ENCODE data around the gene PIGL.
"Not testable (repeated sequence)": the region's sequence is repeated elsewhere in the genome, so short reads cannot be mapped to it uniquely, and the experiment has no call there.

PIGL gene

DNA sequence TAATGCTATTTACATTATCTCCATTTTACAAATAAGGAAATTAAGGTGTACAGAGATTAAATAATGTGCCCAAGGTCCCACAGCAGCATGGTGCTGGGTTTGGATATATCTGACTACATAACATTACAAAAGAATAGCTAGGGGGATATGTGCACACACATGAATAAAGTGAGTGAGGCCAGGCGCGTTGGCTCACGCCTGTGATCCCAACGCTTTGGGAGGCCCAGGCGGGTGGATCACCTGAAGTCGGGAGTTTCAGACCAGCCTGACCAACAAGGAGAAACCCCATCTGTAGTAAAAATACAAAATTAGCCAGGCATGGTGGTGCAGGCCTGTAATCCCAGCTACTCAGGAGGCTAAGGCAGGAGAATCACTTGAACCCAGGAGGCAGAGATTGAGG is 12.2 kb upstream of the PIGL start:
- not testable (repeated sequence) for H3K4me3 Mint-ChIP-seq; H3K27me3 Mint-ChIP-seq (ENCODE audit: low read depth); DNase-seq (ENCODE audit: low spot score); H3K36me3 Mint-ChIP-seq (ENCODE audit: low read depth); H3K27ac Mint-ChIP-seq; H3K9me3 Mint-ChIP-seq
- peaks cover 23% of the 10 kb centered on the region for H3K4me1 Mint-ChIP-seq (ENCODE audit: low read depth)

- no peaks in the 10 kb centered on the region for H3K9me3 Mint-ChIP-seq
- H3K27me3 Mint-ChIP-seq (ENCODE audit: low read depth) = no peaks in the 10 kb centered on the region
- peaks cover 29% of the 10 kb centered on the region for H3K4me1 Mint-ChIP-seq (ENCODE audit: low read depth)
- no peak overlapping the region for H3K27ac Mint-ChIP-seq
- H3K36me3 Mint-ChIP-seq (ENCODE audit: low read depth) = peaks cover 4% of the 10 kb centered on the region
- no peak for DNase-seq (ENCODE audit: low spot score)
- peak overlapping the region; percentile 21 for H3K4me3 Mint-ChIP-seq
These were observed 5.4 kb upstream of the PIGL start for GRCh38 chr17:16211590-16211989.

DNA sequence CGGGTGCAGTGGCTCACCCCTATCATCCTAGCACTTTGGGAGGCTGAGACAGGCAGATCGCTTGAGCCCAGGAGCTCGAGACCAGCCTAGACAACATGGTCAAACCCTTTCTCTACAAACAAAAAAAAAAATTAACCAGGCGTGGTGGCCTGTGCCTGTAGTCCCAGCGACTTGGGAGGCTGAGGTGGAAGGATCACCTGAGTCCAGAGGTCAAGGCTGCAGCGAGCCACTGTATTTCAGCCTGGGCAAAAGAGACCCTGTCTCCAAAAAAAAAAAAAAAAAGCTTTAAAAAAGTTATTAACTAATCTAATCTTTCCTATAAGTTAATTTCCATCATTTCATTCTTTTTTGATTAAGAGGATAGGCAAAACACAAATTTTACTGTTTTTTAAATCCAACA is 4.2 kb upstream of the PIGL start:
- Mint-ChIP-seq H3K27me3 (ENCODE audit: low read depth) (no peaks in the 10 kb centered on the region), H3K4me1 (ENCODE audit: low read depth) (peaks cover 33% of the 10 kb centered on the region), H3K4me3 (peak overlapping the region; percentile 97), H3K36me3 (ENCODE audit: low read depth) (peaks cover 2% of the 10 kb centered on the region), H3K27ac (peak overlapping the region; percentile 20), H3K9me3 (no peaks in the 10 kb centered on the region)
- no peak for DNase-seq (ENCODE audit: low spot score)

- no peak for DNase-seq (ENCODE audit: low spot score)
- peak overlapping the region; percentile 97 for H3K4me3 Mint-ChIP-seq
- H3K36me3 Mint-ChIP-seq (ENCODE audit: low read depth) = peaks cover 4% of the 10 kb centered on the region
- H3K9me3 Mint-ChIP-seq = no peaks in the 10 kb centered on the region
- H3K4me1 Mint-ChIP-seq (ENCODE audit: low read depth) = peaks cover 31% of the 10 kb centered on the region
- H3K27ac Mint-ChIP-seq = peak overlapping the region; percentile 77
- no peaks in the 10 kb centered on the region for H3K27me3 Mint-ChIP-seq (ENCODE audit: low read depth)
These were observed 2.6 kb upstream of the PIGL start for GRCh38 chr17:16214190-16215001.

GRCh38 chr17:16215002-16215272 is 2.1 kb upstream of the PIGL start:
- Mint-ChIP-seq H3K9me3 (no peaks in the 10 kb centered on the region), H3K4me1 (ENCODE audit: low read depth) (peaks cover 31% of the 10 kb centered on the region), H3K36me3 (ENCODE audit: low read depth) (peaks cover 4% of the 10 kb centered on the region), H3K4me3 (peak overlapping the region; percentile 97), H3K27ac (peak overlapping the region; percentile 77), H3K27me3 (ENCODE audit: low read depth) (no peaks in the 10 kb centered on the region)
- DNase-seq (ENCODE audit: low spot score) = peak; percentile 50

- Mint-ChIP-seq H3K9me3 (no peaks in the 10 kb centered on the region), H3K27ac (peak within 1 kb of the TSS; percentile 79), H3K4me1 (ENCODE audit: low read depth) (peaks cover 31% of the 10 kb centered on the region), H3K27me3 (ENCODE audit: low read depth) (no peaks in the 10 kb centered on the region), H3K4me3 (peak within 1 kb of the TSS; percentile 97), H3K36me3 (ENCODE audit: low read depth) (peaks cover 4% of the 10 kb centered on the region)
- peak; percentile 87 for DNase-seq (ENCODE audit: low spot score)
These were observed 1.6 kb upstream of the PIGL start, which contains the start of gene NCOR1 for GRCh38 chr17:16215273-16215964. Gene NCOR1, minus strand, starts transcription at chr17:16215534. Its CDS starts 20,965 bp downstream, at chr17:16194569.

DNA sequence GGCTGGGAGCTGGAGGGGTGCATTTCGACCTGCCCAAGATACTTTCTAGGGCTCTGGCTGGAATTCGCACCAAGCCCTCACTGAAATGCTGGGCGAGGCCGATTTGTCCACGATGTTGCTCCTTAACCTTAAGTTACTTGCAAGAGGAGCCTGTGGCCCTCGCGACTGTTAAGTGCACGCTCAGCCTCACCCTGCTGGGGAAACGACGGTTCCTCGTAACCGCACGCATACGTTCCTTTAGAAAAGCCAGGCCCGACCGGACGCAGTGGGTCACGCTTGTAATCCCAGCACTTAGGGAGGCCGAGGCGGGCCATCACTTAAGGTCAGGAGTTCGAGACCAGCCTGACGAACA is 1.1 kb upstream of the PIGL start:
- peak overlapping the region; percentile 97 for H3K4me3 Mint-ChIP-seq
- H3K9me3 Mint-ChIP-seq = no peaks in the 10 kb centered on the region
- H3K27ac Mint-ChIP-seq = peak overlapping the region; percentile 79
- H3K36me3 Mint-ChIP-seq (ENCODE audit: low read depth) = peaks cover 4% of the 10 kb centered on the region
- H3K27me3 Mint-ChIP-seq (ENCODE audit: low read depth) = no peaks in the 10 kb centered on the region
- peaks cover 31% of the 10 kb centered on the region for H3K4me1 Mint-ChIP-seq (ENCODE audit: low read depth)
- DNase-seq (ENCODE audit: low spot score) = no peak

DNA sequence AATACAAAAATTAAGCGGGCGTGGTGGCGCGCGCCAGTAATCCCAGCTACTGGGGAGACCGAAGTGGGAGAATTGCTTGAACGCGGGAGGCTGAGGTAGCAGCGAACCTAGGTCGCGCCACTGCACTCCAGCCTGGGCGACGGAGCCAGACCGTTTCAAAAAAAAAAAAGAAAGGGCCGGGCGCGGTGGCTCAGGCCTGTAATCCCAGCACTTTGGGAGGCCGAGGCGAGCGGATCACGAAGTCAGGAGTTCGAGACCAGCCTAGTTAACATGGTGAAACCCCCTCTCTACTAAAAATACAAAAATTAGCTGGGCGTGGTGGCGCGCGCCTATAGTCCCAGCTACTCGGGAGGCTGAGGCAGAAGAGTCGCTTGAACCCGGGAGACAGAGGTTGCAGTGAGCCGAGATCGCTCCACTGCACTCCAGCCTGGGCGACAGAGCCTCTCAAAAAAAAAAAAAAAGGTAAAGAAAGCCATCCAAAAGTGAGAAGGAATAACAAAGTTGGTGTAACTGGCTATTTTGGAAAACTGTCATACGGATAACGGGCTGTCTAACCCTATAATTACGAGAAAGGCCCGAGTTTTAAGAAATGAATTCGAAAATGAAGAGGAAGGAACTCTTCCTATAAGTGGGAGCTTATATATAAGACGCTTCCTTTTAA is 539 bp upstream of the PIGL start:
- H3K36me3 Mint-ChIP-seq (ENCODE audit: low read depth); H3K27me3 Mint-ChIP-seq (ENCODE audit: low read depth); H3K9me3 Mint-ChIP-seq; DNase-seq (ENCODE audit: low spot score): not testable (repeated sequence)
- Mint-ChIP-seq H3K4me3 (peak overlapping the region; percentile 97), H3K27ac (peak overlapping the region; percentile 87), H3K4me1 (ENCODE audit: low read depth) (peaks cover 30% of the 10 kb centered on the region)

- H3K4me3 Mint-ChIP-seq = no peak overlapping the region
These were observed 5.4 kb downstream of the PIGL start for GRCh38 chr17:16222406-16222805.

DNA sequence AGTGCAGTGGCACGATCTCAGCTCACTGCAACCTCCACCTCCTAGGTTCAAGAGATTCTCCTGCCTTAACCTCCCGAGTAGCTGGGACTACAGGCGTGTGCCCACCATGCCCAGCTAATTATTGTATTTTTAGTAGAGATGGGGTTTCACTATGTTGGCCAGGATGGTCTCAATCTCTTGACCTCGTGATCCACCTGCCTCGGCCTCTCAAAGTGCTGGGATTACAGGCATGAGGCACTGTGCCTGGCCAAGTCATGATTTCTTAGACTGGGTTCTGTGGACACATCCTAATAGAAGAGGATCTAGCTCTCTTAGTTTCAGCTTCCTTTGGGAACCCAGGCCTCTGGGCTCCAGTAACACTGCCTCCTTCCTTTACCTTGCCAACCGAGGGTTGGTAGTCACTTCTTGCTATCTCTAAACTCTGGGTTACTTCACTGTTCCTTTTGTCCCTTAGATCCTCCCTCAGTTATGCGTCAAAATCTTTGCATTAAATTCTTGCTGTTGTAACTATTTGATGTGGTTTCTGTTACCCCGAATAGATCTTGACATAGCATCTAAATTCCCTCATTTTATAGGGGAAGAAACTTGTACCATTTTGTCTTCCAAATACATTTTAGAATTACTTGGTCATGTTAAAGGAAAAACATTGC is 13.0 kb downstream of the PIGL start:
- H3K27me3 Mint-ChIP-seq (ENCODE audit: low read depth); DNase-seq (ENCODE audit: low spot score); H3K9me3 Mint-ChIP-seq: not testable (repeated sequence)
- Mint-ChIP-seq H3K27ac (peak overlapping the region; percentile 72), H3K4me1 (ENCODE audit: low read depth) (peaks cover 15% of the 10 kb centered on the region), H3K4me3 (peak overlapping the region; percentile 48), H3K36me3 (ENCODE audit: low read depth) (peaks cover 16% of the 10 kb centered on the region)

More at GRCh38 chr17:16222406-16222805, 5.4 kb downstream of the PIGL start:
- no peak for DNase-seq (ENCODE audit: low spot score)
- no peaks in the 10 kb centered on the region for H3K27me3 Mint-ChIP-seq (ENCODE audit: low read depth)
- H3K4me1 Mint-ChIP-seq (ENCODE audit: low read depth) = peaks cover 2% of the 10 kb centered on the region
- peaks cover 5% of the 10 kb centered on the region for H3K36me3 Mint-ChIP-seq (ENCODE audit: low read depth)
- no peaks in the 10 kb centered on the region for H3K9me3 Mint-ChIP-seq
- H3K27ac Mint-ChIP-seq = no peak overlapping the region

DNA sequence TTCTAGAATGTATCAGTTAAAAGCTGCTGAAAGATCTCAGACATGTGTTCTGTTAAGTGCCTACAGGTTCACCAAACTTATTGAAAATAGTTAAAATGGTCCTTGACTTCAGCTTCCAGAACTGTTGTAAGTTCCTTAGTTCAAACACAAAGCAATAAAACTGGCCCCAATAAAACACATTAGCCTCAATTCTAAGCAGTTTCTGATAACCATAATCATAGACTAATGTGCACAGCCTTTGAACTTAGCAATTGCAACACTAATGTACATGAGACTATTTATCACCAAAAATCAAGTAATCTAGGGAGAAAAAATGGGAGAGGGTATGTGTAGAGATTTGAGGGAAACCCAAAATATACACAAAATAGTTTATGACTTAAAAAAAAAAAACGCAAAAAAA is 15.4 kb downstream of the PIGL start:
- H3K9me3 Mint-ChIP-seq = no peaks in the 10 kb centered on the region
- peaks cover 15% of the 10 kb centered on the region for H3K4me1 Mint-ChIP-seq (ENCODE audit: low read depth)
- H3K27me3 Mint-ChIP-seq (ENCODE audit: low read depth) = no peaks in the 10 kb centered on the region
- peaks cover 14% of the 10 kb centered on the region for H3K36me3 Mint-ChIP-seq (ENCODE audit: low read depth)
- DNase-seq (ENCODE audit: low spot score) = no peak
- no peak overlapping the region for H3K27ac Mint-ChIP-seq
- no peak overlapping the region for H3K4me3 Mint-ChIP-seq

- Mint-ChIP-seq H3K27me3 (ENCODE audit: low read depth) (no peaks in the 10 kb centered on the region), H3K9me3 (no peaks in the 10 kb centered on the region), H3K36me3 (ENCODE audit: low read depth) (peaks cover 6% of the 10 kb centered on the region), H3K4me1 (ENCODE audit: low read depth) (peaks cover 10% of the 10 kb centered on the region), H3K27ac (no peak overlapping the region), H3K4me3 (no peak overlapping the region)
- DNase-seq (ENCODE audit: low spot score) = no peak
These were observed 22.9 kb downstream of the PIGL start for GRCh38 chr17:16239931-16240330.

DNA sequence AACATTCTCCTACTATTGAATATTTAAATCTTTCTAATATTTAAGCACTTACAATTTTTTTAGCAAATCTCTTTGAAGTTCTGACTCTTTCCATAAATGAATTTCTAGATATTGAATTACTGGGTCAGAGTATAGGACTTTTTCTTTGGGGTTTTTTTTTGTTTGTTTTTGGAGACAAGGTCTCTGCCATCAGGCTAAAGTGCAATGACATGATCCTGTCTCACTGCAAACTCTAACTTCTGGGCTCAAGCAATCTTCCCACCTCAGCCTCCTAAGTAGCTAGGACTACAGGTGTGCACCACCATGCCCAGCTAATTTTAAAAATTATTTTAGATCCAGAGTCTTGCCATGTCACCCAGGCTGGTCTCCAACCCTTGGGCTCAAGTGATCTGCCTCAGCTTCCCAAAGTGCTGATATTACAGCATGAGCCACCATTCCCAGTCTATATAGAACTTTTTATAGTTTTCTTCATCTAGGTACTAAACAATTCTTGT is 24.9 kb downstream of the PIGL start:
- H3K9me3 Mint-ChIP-seq = no peaks in the 10 kb centered on the region
- no peak for DNase-seq (ENCODE audit: low spot score)
- H3K27ac Mint-ChIP-seq = no peak overlapping the region
- H3K4me3 Mint-ChIP-seq = no peak overlapping the region
- peaks cover 10% of the 10 kb centered on the region for H3K4me1 Mint-ChIP-seq (ENCODE audit: low read depth)
- no peaks in the 10 kb centered on the region for H3K27me3 Mint-ChIP-seq (ENCODE audit: low read depth)
- H3K36me3 Mint-ChIP-seq (ENCODE audit: low read depth) = peaks cover 6% of the 10 kb centered on the region

DNA sequence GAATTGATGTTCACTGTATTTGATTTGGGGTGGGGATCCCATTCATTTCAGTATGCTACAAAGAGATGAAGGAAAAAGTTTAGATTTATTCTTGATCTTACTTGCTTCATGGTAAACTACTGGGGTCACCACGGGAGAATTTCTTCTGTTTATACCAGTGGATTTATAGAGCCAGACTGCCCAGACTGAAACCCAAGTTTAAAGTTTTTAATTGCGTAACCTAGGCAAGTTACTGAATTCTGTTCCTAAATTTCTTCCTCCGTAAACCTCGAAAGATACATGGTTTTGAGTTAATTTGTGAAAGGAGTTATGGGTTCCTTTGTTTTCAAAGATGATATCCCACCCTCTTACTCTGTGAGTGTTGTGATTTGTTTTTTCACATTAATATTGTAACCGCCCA is 26.4 kb downstream of the PIGL start:
- no peak overlapping the region for H3K4me3 Mint-ChIP-seq
- no peaks in the 10 kb centered on the region for H3K27me3 Mint-ChIP-seq (ENCODE audit: low read depth)
- no peaks in the 10 kb centered on the region for H3K9me3 Mint-ChIP-seq
- no peak for DNase-seq (ENCODE audit: low spot score)
- peaks cover 10% of the 10 kb centered on the region for H3K4me1 Mint-ChIP-seq (ENCODE audit: low read depth)
- H3K27ac Mint-ChIP-seq = no peak overlapping the region
- peaks cover 11% of the 10 kb centered on the region for H3K36me3 Mint-ChIP-seq (ENCODE audit: low read depth)
